ENCODE data around the gene VTCN1.

Gene VTCN1

DNA sequence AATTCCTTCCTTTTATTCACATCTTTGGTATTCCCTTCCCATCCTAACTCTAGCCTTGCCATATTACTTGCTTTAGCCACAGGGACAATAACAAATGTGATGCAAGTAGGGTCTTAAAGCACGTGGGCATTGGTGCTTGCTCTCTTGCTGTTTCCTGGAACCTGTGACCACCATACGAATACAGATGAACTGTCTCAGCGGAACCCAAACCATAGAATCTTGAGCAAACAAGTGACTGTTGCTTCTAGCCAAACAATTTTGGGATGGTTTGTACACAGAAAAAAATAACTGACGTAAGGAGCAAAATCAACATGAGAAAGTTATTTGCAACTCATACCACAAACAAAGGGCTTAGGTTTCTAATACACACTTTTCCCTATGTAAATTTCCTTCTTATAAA is 15.2 kb upstream of the VTCN1 start:
- TF ChIP-seq ESRRG (CRISPR knock-in tag; IDR thresholded peaks at IDR 0.05) (no peak), BACH2 (CRISPR knock-in tag; IDR thresholded peaks at IDR 0.05; ENCODE audit: borderline replicate concordance) (no peak), ZFP3 (CRISPR knock-in tag; IDR thresholded peaks at IDR 0.05) (no peak), POU6F1 (CRISPR knock-in tag; IDR thresholded peaks at IDR 0.05; ENCODE audit: borderline replicate concordance, low read depth) (no peak)
- ATAC-seq, result no peak

DNA sequence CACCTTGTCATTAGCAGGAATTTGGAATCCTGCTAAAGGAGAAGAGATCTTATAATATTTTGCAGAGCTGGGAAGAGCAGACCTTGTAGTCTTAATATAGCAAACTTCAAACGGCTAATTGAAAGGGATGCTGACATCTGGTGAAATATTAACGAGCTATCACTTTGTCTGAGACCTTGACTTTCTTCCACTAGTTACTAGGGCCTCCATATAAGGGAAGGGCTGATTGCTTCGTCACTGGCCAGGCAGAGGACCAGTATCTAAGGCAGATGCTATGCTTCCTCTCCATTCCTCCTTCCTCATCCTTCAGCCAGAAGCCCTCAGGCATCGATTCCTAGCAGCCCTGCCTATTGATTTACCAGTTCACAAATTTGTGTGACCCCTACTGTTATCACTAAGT is 6.0 kb upstream of the VTCN1 start:
- ATAC-seq, result no peak
- TF ChIP-seq TOX (CRISPR knock-in tag; IDR thresholded peaks at IDR 0.05; ENCODE audit: borderline replicate concordance) (no peak), PATZ1 (CRISPR knock-in tag; IDR thresholded peaks at IDR 0.05; ENCODE audit: borderline replicate concordance) (no peak), ZNF70 (CRISPR knock-in tag; IDR thresholded peaks at IDR 0.05) (no peak), TCF4 (CRISPR knock-in tag; IDR thresholded peaks at IDR 0.05; ENCODE audit: borderline replicate concordance) (no peak), ESRRG (CRISPR knock-in tag; IDR thresholded peaks at IDR 0.05) (no peak), ISL1 (CRISPR knock-in tag; IDR thresholded peaks at IDR 0.05) (no peak), PPARA (CRISPR knock-in tag; IDR thresholded peaks at IDR 0.05; ENCODE audit: borderline replicate concordance) (no peak), ARNTL (CRISPR knock-in tag; IDR thresholded peaks at IDR 0.05; ENCODE audit: borderline replicate concordance, low read depth) (no peak), GLIS3 (CRISPR knock-in tag; IDR thresholded peaks at IDR 0.05) (no peak), BACH2 (CRISPR knock-in tag; IDR thresholded peaks at IDR 0.05; ENCODE audit: borderline replicate concordance) (no peak)
- TF ChIP-seq, protein P1, sequence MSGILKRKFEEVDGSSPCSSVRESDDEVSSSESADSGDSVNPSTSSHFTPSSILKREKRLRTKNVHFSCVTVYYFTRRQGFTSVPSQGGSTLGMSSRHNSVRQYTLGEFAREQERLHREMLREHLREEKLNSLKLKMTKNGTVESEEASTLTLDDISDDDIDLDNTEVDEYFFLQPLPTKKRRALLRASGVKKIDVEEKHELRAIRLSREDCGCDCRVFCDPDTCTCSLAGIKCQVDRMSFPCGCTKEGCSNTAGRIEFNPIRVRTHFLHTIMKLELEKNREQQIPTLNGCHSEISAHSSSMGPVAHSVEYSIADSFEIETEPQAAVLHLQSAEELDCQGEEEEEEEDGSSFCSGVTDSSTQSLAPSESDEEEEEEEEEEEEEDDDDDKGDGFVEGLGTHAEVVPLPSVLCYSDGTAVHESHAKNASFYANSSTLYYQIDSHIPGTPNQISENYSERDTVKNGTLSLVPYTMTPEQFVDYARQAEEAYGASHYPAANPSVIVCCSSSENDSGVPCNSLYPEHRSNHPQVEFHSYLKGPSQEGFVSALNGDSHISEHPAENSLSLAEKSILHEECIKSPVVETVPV (CRISPR knock-in tag; IDR thresholded peaks at IDR 0.05), result no peak

- TF ChIP-seq RARB (CRISPR knock-in tag; IDR thresholded peaks at IDR 0.05) (no peak), BACH2 (CRISPR knock-in tag; IDR thresholded peaks at IDR 0.05; ENCODE audit: borderline replicate concordance) (no peak), OSR1 (CRISPR knock-in tag; IDR thresholded peaks at IDR 0.05) (no peak)
- TF ChIP-seq, protein P2, sequence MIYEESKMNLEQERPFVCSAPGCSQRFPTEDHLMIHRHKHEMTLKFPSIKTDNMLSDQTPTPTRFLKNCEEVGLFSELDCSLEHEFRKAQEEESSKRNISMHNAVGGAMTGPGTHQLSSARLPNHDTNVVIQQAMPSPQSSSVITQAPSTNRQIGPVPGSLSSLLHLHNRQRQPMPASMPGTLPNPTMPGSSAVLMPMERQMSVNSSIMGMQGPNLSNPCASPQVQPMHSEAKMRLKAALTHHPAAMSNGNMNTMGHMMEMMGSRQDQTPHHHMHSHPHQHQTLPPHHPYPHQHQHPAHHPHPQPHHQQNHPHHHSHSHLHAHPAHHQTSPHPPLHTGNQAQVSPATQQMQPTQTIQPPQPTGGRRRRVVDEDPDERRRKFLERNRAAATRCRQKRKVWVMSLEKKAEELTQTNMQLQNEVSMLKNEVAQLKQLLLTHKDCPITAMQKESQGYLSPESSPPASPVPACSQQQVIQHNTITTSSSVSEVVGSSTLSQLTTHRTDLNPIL (CRISPR knock-in tag; IDR thresholded peaks at IDR 0.05; ENCODE audit: low read depth), result no peak
- ATAC-seq, result no peak
Observed at GRCh38 chr1:117215733-117216462, 5.2 kb upstream of the VTCN1 start.

DNA sequence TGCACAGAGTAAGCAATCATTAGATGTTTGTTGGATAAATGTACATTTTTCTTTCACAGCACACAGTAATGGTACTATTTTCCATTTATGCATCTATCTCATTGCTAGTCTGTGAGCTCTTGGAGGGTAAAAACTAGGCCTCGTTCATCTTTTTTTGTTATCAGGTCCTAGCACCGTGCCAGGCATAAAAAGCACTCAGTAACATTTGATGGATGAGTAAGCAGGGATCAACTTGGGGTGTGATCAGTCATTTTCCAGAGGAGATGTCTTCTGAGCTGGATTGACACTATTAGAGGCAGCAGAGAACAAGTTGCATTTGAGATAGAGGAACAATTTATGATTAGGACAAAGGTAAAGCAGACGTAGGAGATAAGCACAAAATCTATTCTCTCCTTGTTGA is 4.3 kb upstream of the VTCN1 start:
- TF ChIP-seq POU6F1 (CRISPR knock-in tag; IDR thresholded peaks at IDR 0.05; ENCODE audit: borderline replicate concordance, low read depth) (no peak), TOX (CRISPR knock-in tag; IDR thresholded peaks at IDR 0.05; ENCODE audit: borderline replicate concordance) (no peak), ARNTL (CRISPR knock-in tag; IDR thresholded peaks at IDR 0.05; ENCODE audit: borderline replicate concordance, low read depth) (no peak)
- ATAC-seq, result no peak

DNA sequence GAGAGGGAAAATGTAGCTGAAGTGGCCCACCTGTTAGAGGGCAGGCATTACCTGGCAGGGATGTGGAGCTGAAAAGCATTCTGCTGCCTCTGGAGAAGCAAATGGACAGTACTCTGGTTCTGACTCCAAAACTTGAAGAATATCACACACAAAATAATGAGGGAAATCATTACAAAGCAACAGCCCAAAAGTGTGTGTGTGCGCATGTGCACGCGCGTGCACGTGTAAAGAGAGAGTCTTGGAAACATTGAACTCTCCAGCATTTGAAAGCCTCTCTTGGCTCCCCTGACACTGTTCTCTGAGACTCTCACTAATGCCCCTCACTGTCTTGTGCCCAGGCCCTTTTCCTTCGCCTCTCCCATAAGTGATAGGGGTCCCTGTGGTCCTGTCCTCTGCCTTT is 2.3 kb upstream of the VTCN1 start:
- ATAC-seq, result no peak
- TF ChIP-seq ZNF8 (CRISPR knock-in tag; IDR thresholded peaks at IDR 0.05) (no peak), ZNF565 (CRISPR knock-in tag; conservative IDR thresholded peaks at IDR 0.05; ENCODE audit: low read depth) (no peak), ZNF70 (CRISPR knock-in tag; IDR thresholded peaks at IDR 0.05) (no peak), OSR1 (CRISPR knock-in tag; IDR thresholded peaks at IDR 0.05) (no peak), SNAI2 (CRISPR knock-in tag; IDR thresholded peaks at IDR 0.05) (no peak), TSHZ2 (CRISPR knock-in tag; IDR thresholded peaks at IDR 0.05) (no peak), PPARA (CRISPR knock-in tag; IDR thresholded peaks at IDR 0.05; ENCODE audit: borderline replicate concordance) (no peak), ZC3H10 (CRISPR knock-in tag; IDR thresholded peaks at IDR 0.05) (no peak), ISL1 (CRISPR knock-in tag; IDR thresholded peaks at IDR 0.05) (no peak), CSDC2 (CRISPR knock-in tag; IDR thresholded peaks at IDR 0.05) (no peak)
- TF ChIP-seq, protein P2 (CRISPR knock-in tag; IDR thresholded peaks at IDR 0.05; ENCODE audit: low read depth), result no peak
